GM19099 (cell line): ENCODE measurements around the gene ADGRG4.
"Not testable (repeated sequence)": the region's sequence is repeated elsewhere in the genome, so short reads cannot be mapped to it uniquely, and the experiment has no call there.

Source experiments
- POLR2A ChIP-seq: IDR thresholded peaks from 3 replicates; pipeline ENCODE4 v1.6.1; 2011; ENCODE audit warnings: low read depth; ENCODE audit not compliant: insufficient read length; ENCODE audit errors: extremely low read depth

ADGRG4 gene, protein sequence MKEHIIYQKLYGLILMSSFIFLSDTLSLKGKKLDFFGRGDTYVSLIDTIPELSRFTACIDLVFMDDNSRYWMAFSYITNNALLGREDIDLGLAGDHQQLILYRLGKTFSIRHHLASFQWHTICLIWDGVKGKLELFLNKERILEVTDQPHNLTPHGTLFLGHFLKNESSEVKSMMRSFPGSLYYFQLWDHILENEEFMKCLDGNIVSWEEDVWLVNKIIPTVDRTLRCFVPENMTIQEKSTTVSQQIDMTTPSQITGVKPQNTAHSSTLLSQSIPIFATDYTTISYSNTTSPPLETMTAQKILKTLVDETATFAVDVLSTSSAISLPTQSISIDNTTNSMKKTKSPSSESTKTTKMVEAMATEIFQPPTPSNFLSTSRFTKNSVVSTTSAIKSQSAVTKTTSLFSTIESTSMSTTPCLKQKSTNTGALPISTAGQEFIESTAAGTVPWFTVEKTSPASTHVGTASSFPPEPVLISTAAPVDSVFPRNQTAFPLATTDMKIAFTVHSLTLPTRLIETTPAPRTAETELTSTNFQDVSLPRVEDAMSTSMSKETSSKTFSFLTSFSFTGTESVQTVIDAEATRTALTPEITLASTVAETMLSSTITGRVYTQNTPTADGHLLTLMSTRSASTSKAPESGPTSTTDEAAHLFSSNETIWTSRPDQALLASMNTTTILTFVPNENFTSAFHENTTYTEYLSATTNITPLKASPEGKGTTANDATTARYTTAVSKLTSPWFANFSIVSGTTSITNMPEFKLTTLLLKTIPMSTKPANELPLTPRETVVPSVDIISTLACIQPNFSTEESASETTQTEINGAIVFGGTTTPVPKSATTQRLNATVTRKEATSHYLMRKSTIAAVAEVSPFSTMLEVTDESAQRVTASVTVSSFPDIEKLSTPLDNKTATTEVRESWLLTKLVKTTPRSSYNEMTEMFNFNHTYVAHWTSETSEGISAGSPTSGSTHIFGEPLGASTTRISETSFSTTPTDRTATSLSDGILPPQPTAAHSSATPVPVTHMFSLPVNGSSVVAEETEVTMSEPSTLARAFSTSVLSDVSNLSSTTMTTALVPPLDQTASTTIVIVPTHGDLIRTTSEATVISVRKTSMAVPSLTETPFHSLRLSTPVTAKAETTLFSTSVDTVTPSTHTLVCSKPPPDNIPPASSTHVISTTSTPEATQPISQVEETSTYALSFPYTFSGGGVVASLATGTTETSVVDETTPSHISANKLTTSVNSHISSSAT (N-terminal part only)

DNA sequence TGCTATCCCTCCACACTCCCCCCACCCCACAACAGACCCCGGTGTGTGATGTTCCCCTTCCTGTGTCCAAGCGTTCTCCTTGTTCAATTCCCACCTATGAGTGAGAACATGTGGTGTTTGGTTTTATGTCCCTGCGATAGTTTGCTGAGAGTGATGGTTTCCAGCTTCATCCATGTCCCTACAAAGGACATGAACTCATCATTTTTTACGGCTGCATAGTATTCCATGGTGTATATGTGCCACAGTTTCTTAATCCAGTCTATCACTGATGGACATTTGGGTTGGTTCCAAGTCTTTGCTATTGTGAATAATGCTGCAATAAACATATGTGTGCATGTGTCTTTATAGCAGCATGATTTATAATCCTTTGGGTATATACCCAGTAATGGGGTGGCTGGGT, at the start of gene ADGRG4:
Gene ADGRG4, plus strand, starts transcription at position 243 of the 400 bp plus-strand sequence. CDS start 7,815 bp downstream, outside the sequence.
- TF ChIP-seq POLR2A: not testable (repeated sequence)

DNA sequence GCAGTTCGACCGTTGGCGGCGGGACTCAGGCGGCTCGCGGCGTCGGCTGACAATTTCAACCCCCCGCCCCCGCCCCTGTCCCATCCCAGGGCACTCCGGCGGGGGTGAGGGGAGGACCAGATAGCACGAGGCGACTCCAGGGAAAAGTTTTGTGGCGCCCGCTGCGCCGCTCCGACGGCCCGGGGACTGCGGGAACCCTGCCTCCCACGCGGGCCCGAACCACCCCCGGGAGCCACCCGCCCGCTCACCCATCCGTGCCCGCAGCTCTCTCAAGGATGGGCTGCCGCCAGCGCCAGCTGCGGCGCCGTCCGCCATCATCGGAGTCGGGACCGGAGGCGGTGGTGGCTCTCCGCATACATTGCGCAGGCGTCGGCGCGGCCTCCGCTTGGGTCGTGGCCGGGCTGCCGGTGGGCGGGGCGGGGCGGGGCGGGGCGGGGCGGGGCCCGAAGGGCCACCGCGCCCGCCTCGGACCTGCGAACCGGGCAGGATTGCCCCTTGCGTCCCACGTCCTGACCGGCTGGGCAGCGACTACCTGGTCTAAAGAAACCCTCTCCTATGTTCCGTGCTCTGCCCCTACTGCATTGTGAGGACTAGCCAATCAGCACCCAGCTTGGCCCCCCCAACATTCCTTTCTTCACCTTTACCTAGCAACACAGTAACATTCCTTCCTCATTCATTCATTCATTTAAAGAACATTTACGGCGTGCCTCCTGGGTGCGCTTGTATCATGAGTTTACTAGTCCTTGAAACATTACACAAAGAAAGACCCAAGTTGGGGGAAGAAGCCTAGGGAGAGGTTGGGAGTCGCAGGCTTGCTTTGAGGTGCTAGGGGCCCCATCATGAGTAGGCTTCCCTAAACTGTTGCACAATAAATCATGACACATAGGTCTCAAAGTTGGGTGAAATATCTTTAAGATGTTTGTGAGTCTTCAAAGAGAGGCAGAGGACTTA, 49.4 kb upstream of the ADGRG4 start, which contains the start of gene MAP7D3:
Gene MAP7D3, minus strand, starts transcription at position 360 of the 951 bp plus-strand sequence. Its CDS starts 42 bp downstream, at position 318.
- peak; percentile 72 for TF ChIP-seq POLR2A

DNA sequence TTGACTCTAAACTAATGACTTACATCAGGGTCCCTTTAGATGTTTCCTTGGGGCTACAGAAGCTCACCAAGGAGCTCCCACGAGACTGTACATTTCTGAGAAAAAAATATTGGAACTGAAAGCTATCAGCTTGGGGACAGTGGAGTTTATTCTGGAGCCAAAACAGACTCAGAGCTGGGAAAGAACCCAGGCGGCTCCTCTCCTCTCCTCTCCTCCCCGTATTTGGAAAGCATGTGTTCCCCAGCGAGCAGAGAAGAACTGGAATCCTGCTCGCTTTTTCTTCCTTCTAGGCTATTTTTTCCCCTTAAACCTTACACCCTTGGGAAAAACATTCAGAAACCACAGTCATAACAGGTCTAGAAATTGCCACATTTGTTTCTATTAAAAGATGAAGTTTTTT, 45.2 kb upstream of the ADGRG4 start:
- no peak for TF ChIP-seq POLR2A

DNA sequence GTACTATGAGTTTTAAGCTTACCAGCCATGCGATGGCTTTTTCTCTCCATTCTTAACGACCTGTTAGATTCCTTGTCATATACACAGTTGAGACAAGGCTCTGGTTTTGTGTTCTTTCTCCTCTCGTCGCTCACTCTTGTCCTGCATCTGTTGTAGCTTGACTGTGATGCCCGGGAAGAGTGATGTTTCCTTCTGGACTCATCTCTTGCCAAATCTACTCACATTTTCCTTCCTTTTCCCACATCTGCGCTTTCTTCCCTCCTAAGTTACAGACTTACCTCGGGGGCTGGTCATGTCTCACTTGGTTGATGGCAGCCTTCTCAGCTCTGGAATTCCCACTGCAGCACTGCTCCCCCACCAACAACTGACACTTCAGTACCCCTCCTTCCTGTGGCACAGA, 44.7 kb upstream of the ADGRG4 start:
- no peak for TF ChIP-seq POLR2A

DNA sequence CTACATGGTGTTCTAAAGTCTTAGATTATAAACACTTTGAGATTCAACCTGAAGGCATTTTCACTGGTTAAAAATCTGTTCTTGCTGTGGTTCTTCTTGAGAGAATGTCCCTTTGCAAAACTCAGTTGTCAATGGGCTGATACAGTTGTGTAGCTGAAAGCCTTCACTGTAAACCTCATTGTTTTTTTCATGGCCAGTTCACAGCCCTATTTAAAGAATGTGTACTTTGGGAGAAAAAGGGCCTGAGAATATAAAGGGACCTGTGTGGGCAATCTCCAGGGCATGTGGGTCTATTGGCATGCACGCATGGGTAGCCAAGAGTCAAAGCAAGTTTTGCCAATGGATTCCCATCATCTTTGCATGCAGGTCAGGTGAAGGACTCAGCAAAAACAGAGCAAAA, 41.8 kb upstream of the ADGRG4 start:
- no peak for TF ChIP-seq POLR2A

DNA sequence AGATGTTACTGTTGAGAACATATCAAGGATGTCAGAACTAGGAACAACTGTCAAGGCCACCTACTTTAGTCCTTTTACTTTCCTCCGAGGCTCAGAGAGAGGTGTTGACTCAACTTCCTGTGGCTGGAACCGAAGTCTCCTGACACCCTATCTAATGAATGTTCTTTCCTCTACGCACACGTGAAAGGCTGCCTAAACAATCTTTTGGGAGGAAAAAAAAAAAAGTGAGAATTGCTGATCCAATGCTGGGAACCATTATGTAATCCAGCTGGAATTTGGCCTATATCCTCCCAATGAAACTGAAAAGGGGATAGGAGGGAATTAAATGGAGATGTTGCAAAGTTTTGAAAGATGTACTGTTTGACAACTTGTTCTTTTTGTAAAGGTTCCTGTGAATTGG, 41.2 kb upstream of the ADGRG4 start:
- no peak for TF ChIP-seq POLR2A

DNA sequence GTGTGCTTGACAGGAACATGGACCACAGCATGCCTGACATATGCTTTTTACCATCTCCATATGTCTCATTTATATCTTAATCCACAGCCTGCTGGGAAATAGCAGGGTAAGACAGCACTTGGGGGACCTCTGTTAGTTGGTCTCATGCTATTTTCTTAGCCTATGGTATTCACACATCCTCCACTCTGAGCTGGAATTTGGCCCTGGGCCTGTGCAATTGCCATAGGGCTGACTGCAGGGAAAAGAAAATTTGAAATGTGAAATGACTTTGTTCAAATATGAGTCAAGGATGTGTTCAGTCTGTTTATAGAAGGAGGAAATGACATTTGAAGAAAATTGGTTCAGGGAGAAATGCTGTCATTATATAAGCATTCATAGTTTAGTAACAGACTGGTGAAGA, 40.0 kb upstream of the ADGRG4 start:
- no peak for TF ChIP-seq POLR2A

DNA sequence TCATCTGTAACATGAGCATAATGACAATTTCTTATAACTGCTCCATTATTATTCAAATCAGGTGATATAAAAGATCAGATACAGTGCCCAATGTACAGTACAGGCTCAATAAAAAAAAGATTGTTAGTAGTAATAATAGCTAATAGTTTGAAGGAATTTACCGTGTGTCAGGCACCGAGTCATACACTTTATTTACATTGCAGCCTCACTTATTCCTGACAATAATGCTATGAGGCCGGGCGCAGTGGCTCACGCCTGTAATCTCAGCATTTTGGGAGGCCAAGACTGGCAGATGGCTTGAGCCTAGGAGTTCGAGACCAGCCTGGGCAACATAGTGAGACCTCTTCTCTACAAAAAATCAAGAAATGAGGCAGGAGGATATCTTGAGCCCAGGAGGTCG, 39.4 kb upstream of the ADGRG4 start:
- no peak for TF ChIP-seq POLR2A

DNA sequence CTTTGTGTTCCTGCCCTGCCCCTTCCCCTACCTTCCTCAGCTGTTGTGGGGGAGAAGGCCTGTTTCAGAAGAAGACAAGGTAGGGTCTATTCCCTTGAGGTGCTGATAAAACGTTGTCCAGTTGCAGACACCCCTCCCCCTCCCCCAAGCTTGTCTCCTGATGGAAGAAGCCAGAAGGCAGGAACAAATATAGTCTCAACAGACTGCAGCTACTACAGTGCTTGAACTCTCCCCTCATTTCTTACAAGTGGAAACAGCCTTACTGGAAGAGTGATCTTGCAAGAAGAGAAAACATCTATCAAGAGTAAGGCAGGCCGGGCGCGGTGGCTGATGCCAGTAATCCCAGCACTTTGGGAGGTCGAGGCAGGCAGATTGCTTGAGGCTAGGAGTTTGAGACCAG, 38.5 kb upstream of the ADGRG4 start:
- TF ChIP-seq POLR2A: no peak

DNA sequence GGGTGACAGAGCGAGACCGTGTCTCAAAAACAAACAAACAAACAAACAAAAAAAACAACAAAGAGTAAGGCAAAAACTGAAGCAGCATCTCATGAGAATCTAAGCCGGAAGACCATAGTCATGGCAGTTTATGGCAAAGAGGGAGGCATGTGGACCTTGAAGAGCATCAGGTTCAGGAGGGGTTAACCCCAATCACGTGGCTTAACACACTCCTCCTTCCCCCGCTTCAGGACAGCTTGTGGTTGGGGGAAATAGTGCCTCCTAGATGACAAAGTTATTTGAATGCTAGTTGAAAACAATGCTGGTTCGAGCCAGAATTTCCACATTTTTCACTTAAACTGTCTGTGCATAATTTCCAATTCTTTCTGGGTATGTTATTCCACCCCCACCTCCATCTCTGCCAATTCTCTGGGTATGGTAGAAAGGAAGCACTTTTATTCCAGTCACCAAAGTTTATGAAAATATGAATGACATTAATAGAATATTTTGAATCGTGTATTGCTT, 37.9 kb upstream of the ADGRG4 start:
- TF ChIP-seq POLR2A: no peak

DNA sequence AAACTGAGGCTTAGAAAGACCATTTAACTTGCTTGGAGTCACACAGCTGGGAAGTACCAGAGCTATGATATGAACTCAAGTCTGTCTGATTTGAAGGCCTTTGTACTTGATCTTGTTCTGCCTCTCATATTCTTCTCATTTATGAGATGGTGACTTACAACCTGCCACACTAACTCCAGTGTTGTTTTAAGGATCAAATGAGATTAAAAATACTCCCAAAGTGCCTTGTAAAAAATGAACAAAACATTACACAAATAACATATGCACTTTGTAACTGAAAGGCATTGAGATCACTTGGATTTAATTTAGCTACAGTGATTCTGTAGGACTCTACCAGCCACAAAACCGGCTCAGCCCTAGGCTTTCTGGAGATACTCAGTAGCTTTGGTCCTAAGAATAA, 33.9 kb upstream of the ADGRG4 start:
- no peak for TF ChIP-seq POLR2A

DNA sequence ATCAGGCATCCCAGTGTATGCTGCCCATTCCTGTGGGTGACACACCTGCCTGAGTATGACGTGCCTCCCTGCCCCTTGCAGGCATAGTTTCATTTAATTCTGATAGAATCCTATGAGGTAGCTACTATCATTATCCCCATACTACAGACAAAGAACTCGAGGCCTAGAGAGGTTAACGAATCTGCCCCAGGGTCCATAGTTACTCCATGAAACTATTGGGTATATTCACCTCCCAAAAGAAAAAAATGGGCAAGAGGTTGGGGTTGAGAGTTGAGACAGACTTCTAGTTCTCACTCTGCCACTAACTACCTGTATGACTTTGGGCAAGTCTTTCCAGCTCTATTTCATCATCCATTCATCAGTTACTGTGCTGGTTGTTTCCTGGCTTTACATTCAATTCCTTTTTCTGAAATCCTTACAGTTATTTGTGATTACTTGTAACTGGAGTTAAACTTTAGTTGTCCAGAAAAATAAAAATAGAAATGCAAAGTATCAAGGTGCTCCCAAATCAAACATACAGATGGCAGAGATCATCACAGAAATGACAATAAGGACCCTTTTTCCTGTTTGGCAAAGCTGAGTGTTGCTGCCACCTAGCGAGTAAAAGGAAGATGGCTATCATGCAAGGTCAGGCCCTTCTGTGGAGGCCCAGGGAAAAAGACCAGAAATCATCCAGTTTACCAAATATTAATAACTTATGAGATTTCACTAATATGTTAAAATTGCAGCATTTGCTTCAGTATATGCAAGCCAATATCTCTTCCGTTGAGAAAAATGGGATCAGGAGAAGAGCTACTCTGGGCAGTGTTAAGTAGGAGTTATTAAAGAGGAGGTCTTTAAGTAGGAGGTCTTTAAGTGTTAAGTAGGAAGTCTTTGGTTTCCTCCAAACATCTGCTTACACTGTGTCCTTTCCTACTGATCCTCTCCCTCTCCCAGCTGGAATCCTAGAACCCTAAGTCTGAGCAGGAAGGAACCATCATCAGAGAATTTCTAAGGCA, 32.4 kb upstream of the ADGRG4 start:
- TF ChIP-seq POLR2A: no peak

DNA sequence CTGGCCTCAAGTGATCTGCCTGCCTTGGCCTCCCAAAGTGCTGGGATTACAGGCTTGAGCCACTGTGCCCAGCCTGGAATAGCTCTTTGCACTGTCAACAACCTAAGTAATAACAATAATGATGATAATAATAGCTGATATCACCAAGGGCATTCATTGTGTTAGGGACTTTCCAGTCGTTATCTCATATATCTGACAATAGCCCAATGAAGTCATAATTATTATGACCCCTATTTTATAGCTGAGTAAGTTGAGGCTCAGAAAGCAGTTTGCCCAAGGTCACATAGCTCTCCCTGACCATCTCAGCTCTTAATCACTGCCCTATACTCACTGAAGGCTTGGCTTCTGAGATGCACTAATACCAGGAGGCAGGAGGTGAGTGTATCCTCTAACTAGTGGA, 30.8 kb upstream of the ADGRG4 start:
- TF ChIP-seq POLR2A: no peak

DNA sequence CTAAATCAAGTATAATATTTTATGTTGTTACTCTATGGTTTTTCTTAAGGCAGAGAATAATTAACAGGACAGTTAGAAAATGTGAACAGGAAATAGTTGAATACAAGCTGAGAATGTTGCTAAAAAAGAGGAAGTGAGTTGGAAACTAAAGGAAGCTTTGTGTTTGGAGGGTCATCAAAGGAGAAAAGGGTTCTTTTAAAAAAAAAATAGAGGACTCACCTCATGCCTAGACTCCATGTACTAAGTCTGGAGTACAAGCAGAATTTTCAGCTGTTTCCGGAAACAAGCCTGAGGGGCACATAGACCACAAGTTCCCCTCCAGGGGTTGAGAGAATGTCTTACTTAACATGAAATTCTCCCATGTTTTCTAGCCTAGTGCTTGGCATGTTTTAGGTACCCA, 29.5 kb upstream of the ADGRG4 start:
- no peak for TF ChIP-seq POLR2A
